Mesendoderm (in vitro differentiated cells): ENCODE measurements around the gene CLCN3.

Experiments used
- DNase-seq: peaks from one replicate; pipeline ENCODE4 v3.0.0; 2013
- H2AK5ac ChIP-seq: 2 replicates; pipeline ENCODE4 v1.6.1; 2013; ENCODE audit warnings: low read length, inconsistent platforms
- H2BK120ac ChIP-seq: 2 replicates; pipeline ENCODE4 v1.6.1; 2013; ENCODE audit warnings: low read depth, mild to moderate bottlenecking, low read length, moderate library complexity, mixed read lengths
- H2BK15ac ChIP-seq: replicated peaks from 2 replicates; pipeline ENCODE4 v1.6.1; 2013; ENCODE audit warnings: low read depth, mild to moderate bottlenecking, moderate library complexity
- H2BK5ac ChIP-seq: 2 replicates; pipeline ENCODE4 v1.6.1; 2013; ENCODE audit warnings: low read length, inconsistent platforms
- H3K18ac ChIP-seq: 2 replicates; pipeline ENCODE4 v1.6.1; 2013; ENCODE audit warnings: mild to moderate bottlenecking, low read length, mixed read lengths
- H3K23ac ChIP-seq: one replicate; pipeline ENCODE4 v1.6.1; 2013; ENCODE audit warnings: low read length
- H3K27ac ChIP-seq: 2 replicates; pipeline ENCODE4 v1.5.1; 2013; ENCODE audit warnings: low read depth, mild to moderate bottlenecking, inconsistent platforms, low read length, moderate library complexity
- H3K27me3 ChIP-seq: 2 replicates; pipeline ENCODE4 v1.6.1; 2013; ENCODE audit warnings: low read length, control low read depth, mild to moderate bottlenecking, inconsistent platforms; ENCODE audit not compliant: insufficient read depth, poor library complexity
- H3K36me3 ChIP-seq: 2 replicates; pipeline ENCODE4 v1.6.1; 2013; ENCODE audit warnings: low read length, inconsistent platforms; ENCODE audit not compliant: control insufficient read depth, insufficient read depth
- H3K4ac ChIP-seq: one replicate; pipeline ENCODE4 v1.6.1; 2013; ENCODE audit warnings: low read depth, mild to moderate bottlenecking, low read length, moderate library complexity
- H3K4me1 ChIP-seq: 2 replicates; pipeline ENCODE4 v1.6.1; 2013; ENCODE audit warnings: low read depth, low read length, inconsistent platforms; ENCODE audit not compliant: control insufficient read depth
- H3K4me2 ChIP-seq: 2 replicates; pipeline ENCODE4 v1.6.1; 2013; ENCODE audit warnings: low read length
- H3K4me3 ChIP-seq: 2 replicates; pipeline ENCODE4 v1.5.1; 2013; ENCODE audit warnings: mild to moderate bottlenecking, low read length
- H3K56ac ChIP-seq: one replicate; pipeline ENCODE4 v1.6.1; 2013; ENCODE audit warnings: low read length
- H3K79me1 ChIP-seq: 2 replicates; pipeline ENCODE4 v1.6.1; 2013; ENCODE audit warnings: low read length, inconsistent platforms
- H3K79me2 ChIP-seq: 2 replicates; pipeline ENCODE4 v1.6.1; 2013; ENCODE audit warnings: mild to moderate bottlenecking, low read length; ENCODE audit not compliant: control insufficient read depth, insufficient read depth
- H3K9ac ChIP-seq: 2 replicates; pipeline ENCODE4 v1.6.1; 2013; ENCODE audit warnings: low read length, inconsistent platforms
- H4K5ac ChIP-seq: one replicate; pipeline ENCODE4 v1.6.1; 2013; ENCODE audit warnings: low read length
- H4K8ac ChIP-seq: one replicate; pipeline ENCODE4 v1.6.1; 2013; ENCODE audit warnings: low read depth, mild to moderate bottlenecking, control low read depth, low read length, moderate library complexity
- WGBS: extraction: QIAGEN DNeasy Blood & Tissue Kit; methylation state at CpG from one replicate; pipeline ENCODE4 v1.1.7; 2013; ENCODE audit warnings: low lambda C conversion rate, missing lambda C conversion rate; ENCODE audit not compliant: insufficient coverage; ENCODE audit errors: extremely low coverage; 5-methylcytosine and 5-hydroxymethylcytosine counted together

Gene CLCN3

DNA sequence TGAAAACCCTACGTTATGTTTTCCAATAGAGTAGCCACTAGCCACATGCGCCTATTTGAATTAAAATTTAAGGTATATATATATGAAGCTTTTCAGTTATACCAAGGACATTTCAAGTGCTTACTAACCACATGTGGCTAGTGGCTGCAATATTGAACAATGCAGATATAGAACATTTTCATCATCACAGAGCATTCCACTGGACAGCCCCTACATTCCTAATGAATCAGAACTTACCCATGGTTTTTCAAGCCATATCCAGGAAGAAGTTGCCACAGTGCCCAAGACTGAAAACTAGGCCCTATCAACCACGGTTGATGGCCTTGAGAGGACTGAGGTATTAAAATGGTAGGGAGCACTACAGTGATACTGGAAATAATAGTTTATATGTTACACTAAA is 37.7 kb upstream of the CLCN3 start:
- no peak overlapping the region for H2BK15ac ChIP-seq
- no peak overlapping the region for H3K9ac ChIP-seq
- H3K79me2 ChIP-seq, result no peaks in the 10 kb centered on the region
- no peak overlapping the region for H3K18ac ChIP-seq
- H3K56ac ChIP-seq, result no peak overlapping the region
- H2BK120ac ChIP-seq, result no peak overlapping the region
- no peaks in the 10 kb centered on the region for H3K36me3 ChIP-seq
- H3K23ac ChIP-seq, result no peak overlapping the region
- no peak overlapping the region for H3K27ac ChIP-seq
- no peaks in the 10 kb centered on the region for H3K79me1 ChIP-seq
- H4K8ac ChIP-seq, result no peak overlapping the region
- WGBS, result no CpG with 5 or more reads among the region's 3 CpGs
- no peaks in the 10 kb centered on the region for H3K27me3 ChIP-seq
- H3K4ac ChIP-seq, result no peak overlapping the region
- no peak overlapping the region for H3K4me2 ChIP-seq
- H2AK5ac ChIP-seq, result no peak overlapping the region
- no peak overlapping the region for H2BK5ac ChIP-seq
- H3K4me1 ChIP-seq, result no peaks in the 10 kb centered on the region
- no peak overlapping the region for H3K4me3 ChIP-seq
- no peak overlapping the region for H4K5ac ChIP-seq
- DNase-seq, result no peak

DNA sequence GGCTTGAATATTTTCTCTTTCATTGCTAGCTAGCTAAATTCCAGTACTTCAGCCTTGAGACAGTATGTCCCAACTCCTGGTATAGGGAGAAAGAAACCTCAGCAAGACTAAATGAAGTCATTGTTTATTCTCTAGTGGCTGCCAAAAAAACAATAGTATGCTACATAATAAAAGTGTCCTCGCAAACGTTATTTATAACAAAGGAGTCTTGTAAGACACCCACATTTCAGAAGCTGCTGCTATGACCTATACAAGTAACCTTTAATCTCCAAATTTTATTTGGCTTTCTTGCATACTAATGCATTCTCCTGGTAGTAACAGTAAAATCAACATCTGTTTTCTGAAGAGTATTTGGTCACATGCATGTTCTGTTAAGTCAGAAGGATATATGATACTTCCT is 36.8 kb upstream of the CLCN3 start:
- Histone ChIP-seq H3K4me1 (no peaks in the 10 kb centered on the region), H3K79me1 (no peaks in the 10 kb centered on the region), H3K4ac (no peak overlapping the region), H2AK5ac (no peak overlapping the region), H3K4me2 (no peak overlapping the region), H2BK120ac (no peak overlapping the region), H2BK5ac (no peak overlapping the region), H3K18ac (no peak overlapping the region), H2BK15ac (no peak overlapping the region), H3K56ac (no peak overlapping the region), H3K4me3 (no peak overlapping the region), H3K79me2 (no peaks in the 10 kb centered on the region), H4K5ac (no peak overlapping the region), H4K8ac (no peak overlapping the region), H3K9ac (no peak overlapping the region), H3K27me3 (no peaks in the 10 kb centered on the region), H3K36me3 (no peaks in the 10 kb centered on the region), H3K23ac (no peak overlapping the region), H3K27ac (no peak overlapping the region)
- no CpG with 5 or more reads among the region's 2 CpGs for WGBS
- no peak for DNase-seq

DNA sequence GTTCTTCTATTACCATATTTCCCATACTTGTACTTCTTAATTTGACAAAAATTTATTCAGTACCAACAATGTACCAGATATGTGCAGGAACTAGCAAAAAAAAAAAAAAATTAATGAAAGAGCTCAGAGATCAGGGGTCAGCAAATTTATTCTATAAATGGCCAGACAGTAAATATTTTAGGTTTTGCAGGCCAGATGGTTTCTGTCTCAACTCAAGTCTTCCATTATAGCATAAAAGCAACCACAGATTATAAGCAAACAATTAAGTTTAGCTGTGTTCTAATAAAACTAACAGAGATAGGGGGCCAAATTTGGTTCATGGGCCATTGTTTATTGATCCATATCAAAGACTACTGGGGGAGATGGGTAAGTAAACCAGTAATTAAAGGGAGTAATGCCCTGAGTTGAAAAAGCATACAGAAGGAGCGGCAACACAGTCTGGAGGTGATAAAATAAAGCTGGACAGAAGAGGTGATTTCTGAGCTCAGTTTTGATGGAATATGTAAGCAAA is 27.3 kb upstream of the CLCN3 start:
- H2BK5ac ChIP-seq, result no peak overlapping the region

DNA sequence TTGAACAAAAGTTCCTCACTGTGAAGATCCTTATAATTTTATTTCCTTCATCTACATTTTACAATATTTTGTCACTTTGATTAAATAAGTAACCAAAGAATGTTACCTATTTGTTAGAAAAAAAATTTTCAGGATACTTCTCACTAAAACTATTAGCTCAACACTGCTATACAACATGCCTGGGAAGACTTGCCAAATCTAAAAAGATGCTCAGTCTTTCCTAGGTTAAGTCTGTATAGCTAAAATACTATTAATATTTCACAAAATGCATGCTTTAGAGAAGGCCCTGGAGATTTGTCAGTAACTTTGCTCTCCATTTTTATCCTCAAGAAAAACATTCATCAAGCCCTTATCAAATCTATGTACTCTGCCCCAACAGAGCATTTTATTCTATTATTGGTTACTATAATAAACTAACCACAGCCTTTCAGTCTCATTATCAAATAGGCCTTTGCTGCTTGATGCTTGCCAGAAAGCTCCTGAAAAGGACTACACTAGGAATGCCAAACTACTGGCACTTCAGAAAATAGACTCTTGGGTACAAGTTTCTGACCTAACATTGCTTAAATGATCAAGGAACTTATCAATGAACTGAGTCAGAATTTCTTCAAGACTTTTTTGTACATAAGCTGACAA is 25.7 kb upstream of the CLCN3 start:
- Histone ChIP-seq H3K79me2 (no peaks in the 10 kb centered on the region), H2BK5ac (no peak overlapping the region)

More for the DNA sequence above, 27.3 kb upstream of the CLCN3 start:
- WGBS, result no CpG with 5 or more reads among the region's 1 CpG
- H3K4me1 ChIP-seq, result no peaks in the 10 kb centered on the region
- no peaks in the 10 kb centered on the region for H3K27me3 ChIP-seq
- H2AK5ac ChIP-seq, result no peak overlapping the region
- no peak for DNase-seq
- no peak overlapping the region for H2BK120ac ChIP-seq
- H3K79me1 ChIP-seq, result no peaks in the 10 kb centered on the region
- no peak overlapping the region for H4K8ac ChIP-seq
- no peak overlapping the region for H3K4me2 ChIP-seq
- H2BK15ac ChIP-seq, result no peak overlapping the region
- no peaks in the 10 kb centered on the region for H3K36me3 ChIP-seq
- H3K79me2 ChIP-seq, result no peaks in the 10 kb centered on the region
- no peak overlapping the region for H3K23ac ChIP-seq
- no peak overlapping the region for H3K56ac ChIP-seq
- H3K9ac ChIP-seq, result no peak overlapping the region
- H4K5ac ChIP-seq, result no peak overlapping the region
- no peak overlapping the region for H3K27ac ChIP-seq
- no peak overlapping the region for H3K4ac ChIP-seq
- no peak overlapping the region for H3K18ac ChIP-seq
- H3K4me3 ChIP-seq, result no peak overlapping the region

DNA sequence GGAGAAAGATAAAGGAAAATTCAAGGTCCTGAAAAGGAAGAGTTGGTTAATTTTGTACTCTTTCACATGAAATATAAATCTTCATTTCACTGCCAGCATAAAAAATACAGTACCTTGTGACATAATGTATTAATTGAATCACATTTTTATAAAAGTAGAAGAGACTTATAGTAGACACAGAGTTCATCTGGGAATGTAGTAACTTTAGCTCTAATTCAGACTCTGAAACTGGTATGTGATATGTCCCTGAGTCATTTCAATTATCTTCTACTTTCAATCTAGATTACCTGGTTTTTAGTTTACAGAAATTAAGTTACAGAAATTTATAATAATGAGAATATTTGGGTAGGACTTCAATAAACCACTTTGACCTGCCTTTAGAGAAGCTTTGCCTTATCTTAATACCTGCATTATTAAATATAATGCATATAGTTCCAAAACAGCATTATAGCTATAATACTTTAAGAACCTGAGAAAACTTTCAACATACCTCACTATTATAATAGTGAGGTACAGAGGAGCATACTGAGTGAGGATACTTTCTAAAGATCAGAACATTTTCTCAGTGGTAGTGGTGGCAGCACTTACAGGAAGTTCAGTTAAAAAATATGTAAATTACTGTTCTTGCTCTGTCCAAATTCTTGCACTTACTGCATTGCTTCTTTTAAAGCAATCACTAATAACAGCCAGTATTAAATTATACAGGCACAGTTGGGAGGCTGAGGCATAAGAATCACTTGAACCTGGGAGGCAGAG is 19.2 kb upstream of the CLCN3 start:
- Histone ChIP-seq H3K27me3 (no peaks in the 10 kb centered on the region), H2AK5ac (no peak overlapping the region), H3K79me2 (no peaks in the 10 kb centered on the region), H3K4me1 (no peaks in the 10 kb centered on the region), H4K8ac (no peak overlapping the region), H2BK120ac (no peak overlapping the region), H3K79me1 (no peaks in the 10 kb centered on the region), H3K4me3 (no peak overlapping the region), H3K4ac (no peak overlapping the region), H3K36me3 (no peaks in the 10 kb centered on the region), H2BK15ac (no peak overlapping the region), H3K27ac (no peak overlapping the region), H2BK5ac (no peak overlapping the region), H3K4me2 (no peak overlapping the region), H3K56ac (no peak overlapping the region), H3K23ac (no peak overlapping the region), H3K18ac (no peak overlapping the region), H3K9ac (no peak overlapping the region), H4K5ac (no peak overlapping the region)
- no peak for DNase-seq

More for the DNA sequence above, 25.7 kb upstream of the CLCN3 start:
- Histone ChIP-seq H3K27me3 (no peaks in the 10 kb centered on the region), H3K4ac (no peak overlapping the region), H2BK15ac (no peak overlapping the region), H2AK5ac (no peak overlapping the region), H3K4me1 (no peaks in the 10 kb centered on the region), H3K18ac (no peak overlapping the region), H3K9ac (no peak overlapping the region), H3K56ac (no peak overlapping the region), H3K79me1 (no peaks in the 10 kb centered on the region), H3K27ac (no peak overlapping the region), H2BK120ac (no peak overlapping the region), H3K4me2 (no peak overlapping the region), H4K8ac (no peak overlapping the region), H3K23ac (no peak overlapping the region), H3K4me3 (no peak overlapping the region), H3K36me3 (no peaks in the 10 kb centered on the region), H4K5ac (no peak overlapping the region)
- no peak for DNase-seq

DNA sequence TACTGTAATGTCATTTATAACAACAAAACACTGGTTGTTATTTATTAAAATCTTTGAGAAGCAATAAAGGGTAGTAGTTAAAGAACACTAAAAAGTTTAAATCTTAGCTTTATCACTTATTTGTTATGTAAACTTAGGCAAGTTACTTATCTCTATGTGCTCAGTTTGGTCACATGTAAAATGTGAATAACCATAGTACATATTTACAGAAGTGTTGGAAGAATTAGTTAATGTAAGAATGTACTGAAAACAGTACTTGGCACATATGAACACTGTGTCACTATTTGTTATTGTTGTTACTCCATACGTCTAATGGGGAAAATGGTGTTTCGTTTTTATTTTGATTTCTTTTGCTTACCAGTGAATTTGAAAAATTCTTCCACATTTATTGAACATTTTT is 17.1 kb upstream of the CLCN3 start:
- no peaks in the 10 kb centered on the region for H3K27me3 ChIP-seq
- H3K27ac ChIP-seq, result no peak overlapping the region
- H3K36me3 ChIP-seq, result no peaks in the 10 kb centered on the region
- no peak overlapping the region for H3K4ac ChIP-seq
- H3K18ac ChIP-seq, result no peak overlapping the region
- H3K23ac ChIP-seq, result no peak overlapping the region
- no peaks in the 10 kb centered on the region for H3K79me2 ChIP-seq
- H2BK5ac ChIP-seq, result no peak overlapping the region
- no peak overlapping the region for H3K56ac ChIP-seq
- no peak overlapping the region for H4K8ac ChIP-seq
- WGBS, result no CpG with 5 or more reads among the region's 2 CpGs
- no peak for DNase-seq
- no peak overlapping the region for H2BK15ac ChIP-seq
- no peak overlapping the region for H2AK5ac ChIP-seq
- H3K4me2 ChIP-seq, result no peak overlapping the region
- H2BK120ac ChIP-seq, result no peak overlapping the region
- H3K4me1 ChIP-seq, result no peaks in the 10 kb centered on the region
- H4K5ac ChIP-seq, result no peak overlapping the region
- H3K4me3 ChIP-seq, result no peak overlapping the region
- H3K79me1 ChIP-seq, result peaks cover 2% of the 10 kb centered on the region
- H3K9ac ChIP-seq, result no peak overlapping the region
